Subcutaneous abdominal adipose tissue (tissue), 5 donors: ENCODE results near the gene SSPN.

Experiments used
- H3K27ac ChIP-seq: one replicate; pipeline ENCODE4 v1.7.0; 2013; ENCODE audit warnings: low read depth, mild to moderate bottlenecking, inconsistent platforms, low read length, moderate library complexity
- H3K27me3 ChIP-seq, 5 donors: one replicate each; pipeline ENCODE4 v1.7.0; 2013; ENCODE audit warnings: low read length in 5 of 5, inconsistent platforms in 1 of 5; ENCODE audit not compliant: control insufficient read depth in 5 of 5, insufficient read depth in 4 of 5
- H3K36me3 ChIP-seq, 5 donors: one replicate each; pipeline ENCODE4 v1.7.0; 2013; ENCODE audit warnings: low read length in 5 of 5; ENCODE audit not compliant: control insufficient read depth in 5 of 5, insufficient read depth in 5 of 5
- H3K4me1 ChIP-seq, 5 donors: one replicate each; pipeline ENCODE4 v1.7.0; 2013; ENCODE audit warnings: low read length in 5 of 5, mild to moderate bottlenecking in 3 of 5, moderate library complexity in 1 of 5; ENCODE audit not compliant: control insufficient read depth in 5 of 5, insufficient read depth in 5 of 5
- H3K4me3 ChIP-seq, 5 donors: one replicate each; pipeline ENCODE4 v1.7.0; 2013; ENCODE audit warnings: low read length in 5 of 5, low read depth in 1 of 5
- H3K9ac ChIP-seq, 5 donors: one replicate each; pipeline ENCODE4 v1.7.0; 2013; ENCODE audit warnings: low read length in 5 of 5, mild to moderate bottlenecking in 4 of 5, moderate library complexity in 3 of 5
- H3K9me3 ChIP-seq, 5 donors: one replicate each; pipeline ENCODE4 v1.7.0; 2013; ENCODE audit warnings: low read length in 5 of 5; ENCODE audit not compliant: control insufficient read depth in 5 of 5
- donor health status: healthy.
- donor health status: healthy.
- donor health status: healthy.
- donor health status: healthy.
- donor health status: healthy.

The SSPN gene

GRCh38 chr12:26162174-26162573, 33.2 kb upstream of the SSPN start:
- no peak overlapping the region for H3K4me3 ChIP-seq
- no peaks in the 10 kb centered on the region for H3K4me1 ChIP-seq
- no peaks in the 10 kb centered on the region for H3K27me3 ChIP-seq
- no peak overlapping the region for H3K9ac ChIP-seq
- no peak overlapping the region for H3K27ac ChIP-seq
- H3K9me3 ChIP-seq: no peaks in the 10 kb centered on the region
- no peaks in the 10 kb centered on the region for H3K36me3 ChIP-seq

GRCh38 chr12:26162905-26163304, 32.5 kb upstream of the SSPN start:
- Histone ChIP-seq H3K27me3 (no peaks in the 10 kb centered on the region), H3K4me3 (no peak overlapping the region), H3K9me3 (no peaks in the 10 kb centered on the region), H3K27ac (no peak overlapping the region), H3K4me1 (no peaks in the 10 kb centered on the region), H3K9ac (no peak overlapping the region), H3K36me3 (no peaks in the 10 kb centered on the region)

- no peak overlapping the region for H3K9ac ChIP-seq
- H3K4me3 ChIP-seq: no peak overlapping the region
Measured at GRCh38 chr12:26164118-26164517, 31.3 kb upstream of the SSPN start.

DNA sequence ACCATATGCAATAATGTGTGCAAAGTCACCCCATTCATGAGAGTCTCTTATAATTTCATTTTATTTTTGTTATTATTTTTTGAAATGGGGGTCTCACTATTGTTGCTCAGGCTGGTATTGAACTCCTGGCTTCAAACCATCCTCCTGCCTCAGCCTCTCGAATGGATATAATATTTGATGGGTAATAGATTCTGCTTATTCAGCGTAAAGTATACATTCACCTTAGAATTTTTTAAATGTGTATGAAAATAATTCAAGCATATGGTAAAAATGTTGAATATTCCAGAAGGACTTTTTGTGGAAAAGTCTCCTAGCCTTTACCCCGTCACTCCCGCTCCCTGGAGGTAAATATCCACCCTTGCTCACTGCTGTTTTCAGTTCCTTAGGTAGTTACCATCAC, 23.4 kb upstream of the SSPN start:
- H3K4me3 ChIP-seq: no peak overlapping the region
- H3K36me3 ChIP-seq: no peaks in the 10 kb centered on the region
- no peaks in the 10 kb centered on the region for H3K9me3 ChIP-seq
- H3K27me3 ChIP-seq: no peaks in the 10 kb centered on the region
- peaks cover 0 to 7% (median 0%) of the 10 kb centered on the region in 5 donors for H3K4me1 ChIP-seq
- no peak overlapping the region for H3K9ac ChIP-seq
- H3K27ac ChIP-seq: no peak overlapping the region

More at GRCh38 chr12:26164118-26164517, 31.3 kb upstream of the SSPN start:
- no peaks in the 10 kb centered on the region for H3K27me3 ChIP-seq
- no peaks in the 10 kb centered on the region for H3K4me1 ChIP-seq
- H3K9me3 ChIP-seq: no peaks in the 10 kb centered on the region
- no peak overlapping the region for H3K27ac ChIP-seq
- H3K36me3 ChIP-seq: no peaks in the 10 kb centered on the region

- Histone ChIP-seq H3K9ac (no peak overlapping the region), H3K4me3 (no peak overlapping the region), H3K27me3 (no peaks in the 10 kb centered on the region), H3K9me3 (no peaks in the 10 kb centered on the region), H3K36me3 (no peaks in the 10 kb centered on the region), H3K4me1 (peaks cover 0 to 7% (median 0%) of the 10 kb centered on the region in 5 donors), H3K27ac (no peak overlapping the region)
Measured at GRCh38 chr12:26172539-26172938, 22.8 kb upstream of the SSPN start.

DNA sequence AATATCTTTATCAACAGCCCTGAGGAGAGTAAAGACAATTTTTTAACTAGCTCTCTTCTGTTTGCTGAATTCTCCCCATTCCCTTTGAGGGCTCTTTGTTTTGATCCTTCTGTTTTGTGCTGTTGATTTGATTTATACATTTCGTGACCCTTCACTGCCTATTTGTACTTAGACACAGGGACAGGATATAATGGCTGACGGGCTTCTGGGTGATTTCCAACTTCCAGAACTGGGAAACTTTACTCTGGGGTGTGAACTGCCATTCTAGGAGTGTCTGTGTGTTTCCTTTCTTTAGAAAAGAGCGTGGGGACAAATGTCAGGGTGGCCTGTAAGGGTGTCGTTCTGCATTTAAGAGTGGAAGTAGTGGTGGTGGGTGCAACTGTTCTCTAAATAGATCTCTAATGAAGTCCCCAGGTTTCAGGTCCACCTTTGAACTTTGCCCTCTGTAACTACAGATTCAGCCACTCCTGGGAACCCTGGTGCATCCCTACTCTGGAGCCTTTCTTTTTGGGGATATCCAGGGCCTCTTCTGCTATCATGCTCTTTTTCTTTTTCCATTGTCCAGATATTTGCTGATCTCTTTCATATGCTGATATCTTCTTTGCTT, 22.3 kb upstream of the SSPN start:
- Histone ChIP-seq H3K9ac (no peak overlapping the region), H3K4me1 (peaks cover 0 to 7% (median 0%) of the 10 kb centered on the region in 5 donors), H3K4me3 (no peak overlapping the region), H3K27me3 (no peaks in the 10 kb centered on the region), H3K36me3 (no peaks in the 10 kb centered on the region), H3K9me3 (no peaks in the 10 kb centered on the region), H3K27ac (no peak overlapping the region)

GRCh38 chr12:26176725-26177124, 18.6 kb upstream of the SSPN start:
- H3K27me3 ChIP-seq: no peaks in the 10 kb centered on the region
- H3K4me1 ChIP-seq: peaks cover 0 to 7% (median 0%) of the 10 kb centered on the region in 5 donors
- H3K36me3 ChIP-seq: no peaks in the 10 kb centered on the region
- H3K27ac ChIP-seq: no peak overlapping the region
- no peak overlapping the region for H3K9ac ChIP-seq
- no peaks in the 10 kb centered on the region for H3K9me3 ChIP-seq
- H3K4me3 ChIP-seq: no peak overlapping the region

DNA sequence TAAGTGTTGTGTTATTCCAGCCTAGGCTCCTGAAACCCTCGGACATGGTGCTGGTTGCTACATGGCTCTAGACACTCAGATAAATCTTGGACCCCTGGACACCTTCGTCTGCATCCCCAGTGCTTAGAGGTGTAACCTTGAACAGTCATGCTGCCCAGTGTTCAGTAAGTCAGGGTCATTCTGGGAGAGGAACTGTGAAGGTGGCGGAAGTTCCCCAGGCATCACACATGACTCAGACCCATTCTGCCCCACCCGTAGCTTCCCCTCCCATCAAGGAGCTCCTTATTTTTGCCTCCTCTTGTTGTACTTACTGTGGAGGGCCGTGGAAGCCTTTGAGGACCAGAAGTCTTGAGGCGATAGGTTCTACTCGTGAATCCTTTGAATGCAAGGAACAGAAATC, 18.1 kb upstream of the SSPN start:
- Histone ChIP-seq H3K27ac (no peak overlapping the region), H3K4me1 (peaks cover 0 to 7% (median 0%) of the 10 kb centered on the region in 5 donors), H3K9me3 (no peaks in the 10 kb centered on the region), H3K36me3 (no peaks in the 10 kb centered on the region), H3K4me3 (no peak overlapping the region), H3K27me3 (no peaks in the 10 kb centered on the region), H3K9ac (no peak overlapping the region)

- no peaks in the 10 kb centered on the region for H3K9me3 ChIP-seq
Measured at GRCh38 chr12:26179826-26180225, 15.5 kb upstream of the SSPN start.

DNA sequence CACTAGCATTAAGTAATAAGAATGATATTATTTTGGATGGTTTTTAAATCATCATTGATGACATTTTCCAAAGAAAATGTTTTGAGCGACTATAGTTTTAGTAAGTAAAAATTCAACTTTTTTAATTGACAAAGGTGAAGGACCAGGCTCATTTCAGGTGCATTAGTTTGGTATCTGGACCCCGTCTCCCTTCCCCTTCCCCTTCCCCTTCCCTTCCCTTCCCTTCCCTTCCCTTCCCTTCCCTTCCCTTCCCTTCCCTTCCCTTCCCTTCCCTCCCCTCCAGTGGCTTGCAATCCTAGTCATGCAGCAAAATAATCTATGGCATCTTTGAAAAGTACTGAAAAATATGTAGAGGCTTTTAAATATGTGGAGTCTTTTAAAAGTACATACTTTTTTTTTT, 13.0 kb upstream of the SSPN start:
- Histone ChIP-seq H3K27me3 (no peaks in the 10 kb centered on the region), H3K36me3 (no peaks in the 10 kb centered on the region), H3K4me3 (no peak overlapping the region), H3K9ac (no peak overlapping the region), H3K9me3 (no peaks in the 10 kb centered on the region), H3K4me1 (peaks cover 0 to 2% (median 0%) of the 10 kb centered on the region in 5 donors), H3K27ac (no peak overlapping the region)

More at GRCh38 chr12:26179826-26180225, 15.5 kb upstream of the SSPN start:
- Histone ChIP-seq H3K4me3 (no peak overlapping the region), H3K4me1 (no peaks in the 10 kb centered on the region), H3K27me3 (no peaks in the 10 kb centered on the region), H3K27ac (no peak overlapping the region), H3K9ac (no peak overlapping the region), H3K36me3 (no peaks in the 10 kb centered on the region)
